Thoracic aorta (tissue), 2 donors: ENCODE results near the gene MUC5B. TPM values are rescaled to one million over a fixed set of nuclear protein-coding genes. Genes with fewer than 3 reads are reported as not detected.

Source experiments
- ATAC-seq: fragments of 150-250 bp; one replicate; pipeline ENCODE4 v1.8.0; 2017; ENCODE audit warnings: low read depth; ENCODE audit not compliant: insufficient number of reproducible peaks, low FRiP score
- DNase-seq: peaks from one replicate; pipeline ENCODE4 v3.0.0-alpha.2; 2020; ENCODE audit warnings: low spot score
- H3K27ac ChIP-seq, 2 donors: fragments of 200-600 bp; sonication (generic); 1 replicate in 1 of 2; 2 replicates in 1 of 2; pipeline ENCODE4 v1.5.1; 2016; ENCODE audit warnings: mild to moderate bottlenecking in 2 of 2, moderate library complexity in 2 of 2
- H3K27me3 ChIP-seq: fragments of 200-600 bp; sonication (generic); replicated peaks from 2 replicates; pipeline ENCODE4 v1.6.0; 2016; ENCODE audit warnings: mild to moderate bottlenecking; ENCODE audit not compliant: insufficient read depth
- H3K36me3 ChIP-seq: fragments of 200-600 bp; sonication (generic); one replicate; pipeline ENCODE4 v1.5.1; 2016
- H3K4me1 ChIP-seq, 2 donors: fragments of 200-600 bp; sonication (generic); 1 replicate in 1 of 2; 2 replicates in 1 of 2; pipeline versions ENCODE4 v1.5.1 to v1.6.0; 2016; ENCODE audit warnings: low read depth in 2 of 2, mild to moderate bottlenecking in 1 of 2; ENCODE audit not compliant: control insufficient read depth in 1 of 2
- H3K4me3 ChIP-seq: fragments of 200-600 bp; sonication (generic); 2 replicates; pipeline ENCODE4 v1.5.1; 2016; ENCODE audit warnings: mild to moderate bottlenecking
- H3K9me3 ChIP-seq: fragments of 200-600 bp; sonication (generic); 2 replicates; pipeline ENCODE4 v1.5.1; 2016
- total RNA-seq, 2 donors: library from RNA; depleted of rRNA; stranded (reverse); fragments of >200 nt; gene quantifications; one replicate each; pipeline versions ENCODE4 v1.1.0 to v1.2.3, GENCODE V29; 2016
- TF ChIP-seq, protein P1 (sequence below): fragments of 200-600 bp; sonication (generic); IDR thresholded peaks from one replicate; pipeline ENCODE4 v1.5.1; 2019; ENCODE audit warnings: antibody characterized with exemption

The MUC5B gene
- total RNA-seq, 2 donors from 2014 or later: not detected

DNA sequence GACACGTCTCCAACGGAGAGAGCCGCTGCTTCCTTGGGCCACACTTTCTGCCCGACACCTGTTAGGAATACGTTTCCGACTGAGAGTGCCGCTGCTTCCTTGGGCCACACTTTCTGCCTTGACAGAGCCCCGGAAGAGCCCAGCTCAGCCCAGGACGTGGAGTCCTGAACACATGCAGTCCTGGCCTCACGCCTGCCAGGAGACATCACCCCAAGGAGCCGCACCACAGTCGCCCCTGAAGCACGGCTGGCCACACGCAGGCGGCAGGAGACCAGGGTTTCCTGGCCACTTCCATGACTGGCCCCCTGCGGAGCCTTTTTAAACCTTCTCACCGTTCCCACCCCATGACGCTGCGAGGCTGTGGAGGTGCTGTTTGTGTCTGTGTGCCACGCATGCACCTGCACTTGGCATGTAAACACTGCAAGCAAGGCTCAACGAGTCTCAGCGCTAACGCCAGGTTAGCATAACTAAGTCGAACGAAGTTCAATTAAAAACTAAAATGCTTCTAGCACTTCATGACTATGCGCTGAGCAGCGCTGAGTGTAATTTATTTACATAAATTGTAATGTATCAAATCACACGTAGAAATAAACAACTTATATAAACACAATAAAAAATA lies 77.8 kb downstream of the MUC5B start:
- TF ChIP-seq, protein P1, sequence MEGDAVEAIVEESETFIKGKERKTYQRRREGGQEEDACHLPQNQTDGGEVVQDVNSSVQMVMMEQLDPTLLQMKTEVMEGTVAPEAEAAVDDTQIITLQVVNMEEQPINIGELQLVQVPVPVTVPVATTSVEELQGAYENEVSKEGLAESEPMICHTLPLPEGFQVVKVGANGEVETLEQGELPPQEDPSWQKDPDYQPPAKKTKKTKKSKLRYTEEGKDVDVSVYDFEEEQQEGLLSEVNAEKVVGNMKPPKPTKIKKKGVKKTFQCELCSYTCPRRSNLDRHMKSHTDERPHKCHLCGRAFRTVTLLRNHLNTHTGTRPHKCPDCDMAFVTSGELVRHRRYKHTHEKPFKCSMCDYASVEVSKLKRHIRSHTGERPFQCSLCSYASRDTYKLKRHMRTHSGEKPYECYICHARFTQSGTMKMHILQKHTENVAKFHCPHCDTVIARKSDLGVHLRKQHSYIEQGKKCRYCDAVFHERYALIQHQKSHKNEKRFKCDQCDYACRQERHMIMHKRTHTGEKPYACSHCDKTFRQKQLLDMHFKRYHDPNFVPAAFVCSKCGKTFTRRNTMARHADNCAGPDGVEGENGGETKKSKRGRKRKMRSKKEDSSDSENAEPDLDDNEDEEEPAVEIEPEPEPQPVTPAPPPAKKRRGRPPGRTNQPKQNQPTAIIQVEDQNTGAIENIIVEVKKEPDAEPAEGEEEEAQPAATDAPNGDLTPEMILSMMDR: no peak
- no peaks in the 10 kb centered on the region for H3K27me3 ChIP-seq
- H3K9me3 ChIP-seq: no peaks in the 10 kb centered on the region
- DNase-seq (no peak), ATAC-seq (no peak)
- peaks cover 18 to 57% of the 10 kb centered on the region in 2 donors for H3K4me1 ChIP-seq
- H3K36me3 ChIP-seq: peaks cover 12% of the 10 kb centered on the region
- H3K27ac ChIP-seq: no peak overlapping the region
- no peak overlapping the region for H3K4me3 ChIP-seq

DNA sequence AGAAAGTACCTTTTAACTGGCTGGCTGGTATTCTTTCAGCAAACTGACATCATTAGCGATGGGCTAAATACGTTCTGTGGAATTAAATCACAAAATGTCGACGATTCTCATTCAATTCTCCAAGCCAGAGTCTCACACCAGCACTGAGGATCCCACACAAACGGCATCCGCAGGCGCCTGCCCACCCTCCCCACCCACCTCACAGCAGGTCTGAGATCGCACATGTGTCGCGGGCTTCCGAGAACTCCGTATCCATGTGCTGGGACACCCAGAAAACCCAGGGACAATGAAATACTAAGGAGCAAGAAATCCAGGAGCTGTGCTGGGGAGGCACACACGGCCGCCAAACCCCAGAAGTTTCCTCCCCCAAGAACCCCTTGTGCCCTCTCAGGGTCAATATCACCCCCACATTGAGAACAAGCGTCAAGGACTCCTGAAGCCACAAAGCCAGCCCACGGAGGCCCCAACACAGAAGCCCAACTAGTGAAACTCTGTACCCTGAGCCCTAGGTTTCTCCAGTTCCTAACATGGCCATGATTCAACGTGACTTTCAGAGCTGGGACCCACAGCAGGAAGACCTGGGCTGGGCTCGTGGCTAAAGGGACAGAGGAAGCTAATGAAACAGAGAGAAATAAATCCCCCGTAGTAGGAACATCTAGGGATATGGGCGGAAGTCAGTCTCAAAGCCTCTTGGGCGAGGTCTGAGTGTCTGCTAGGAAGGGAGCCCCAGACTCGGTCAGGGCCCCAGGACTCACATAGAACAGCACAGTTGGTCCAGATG lies 78.5 kb downstream of the MUC5B start:
- no peak overlapping the region for H3K27ac ChIP-seq
- no peaks in the 10 kb centered on the region for H3K27me3 ChIP-seq
- DNase-seq (no peak), ATAC-seq (no peak)
- H3K9me3 ChIP-seq: no peaks in the 10 kb centered on the region
- H3K36me3 ChIP-seq: peaks cover 11% of the 10 kb centered on the region
- TF ChIP-seq, protein P1: no peak
- peaks cover 18 to 57% of the 10 kb centered on the region in 2 donors for H3K4me1 ChIP-seq
- H3K4me3 ChIP-seq: no peak overlapping the region

DNA sequence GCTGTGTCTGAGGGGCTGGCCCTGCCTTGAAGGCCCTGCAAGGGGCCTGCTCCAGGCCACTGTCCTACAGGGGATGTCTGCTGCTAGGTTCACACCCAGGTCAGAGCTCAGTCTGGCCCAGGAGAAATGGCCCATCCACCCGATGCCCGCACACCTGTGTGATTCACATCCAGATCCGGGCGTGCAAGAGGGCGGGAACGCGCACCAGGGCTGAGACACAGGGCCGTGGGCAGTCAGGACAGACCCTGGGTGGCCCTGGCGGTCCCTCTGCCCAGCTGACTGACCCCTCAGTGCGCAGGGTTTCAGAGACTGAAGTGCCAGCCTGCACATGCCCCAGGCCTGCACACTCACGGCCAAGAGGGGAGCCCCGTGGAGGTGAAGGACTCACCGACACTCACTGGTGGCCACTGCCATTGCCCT lies 79.2 kb downstream of the MUC5B start:
- Histone ChIP-seq H3K27me3 (no peaks in the 10 kb centered on the region), H3K9me3 (no peaks in the 10 kb centered on the region), H3K36me3 (peaks cover 11% of the 10 kb centered on the region), H3K27ac (no peak overlapping the region), H3K4me1 (peaks cover 20 to 63% of the 10 kb centered on the region in 2 donors), H3K4me3 (no peak overlapping the region)
- no peak for DNase-seq
- TF ChIP-seq, protein P1: no peak
- no peak for ATAC-seq

DNA sequence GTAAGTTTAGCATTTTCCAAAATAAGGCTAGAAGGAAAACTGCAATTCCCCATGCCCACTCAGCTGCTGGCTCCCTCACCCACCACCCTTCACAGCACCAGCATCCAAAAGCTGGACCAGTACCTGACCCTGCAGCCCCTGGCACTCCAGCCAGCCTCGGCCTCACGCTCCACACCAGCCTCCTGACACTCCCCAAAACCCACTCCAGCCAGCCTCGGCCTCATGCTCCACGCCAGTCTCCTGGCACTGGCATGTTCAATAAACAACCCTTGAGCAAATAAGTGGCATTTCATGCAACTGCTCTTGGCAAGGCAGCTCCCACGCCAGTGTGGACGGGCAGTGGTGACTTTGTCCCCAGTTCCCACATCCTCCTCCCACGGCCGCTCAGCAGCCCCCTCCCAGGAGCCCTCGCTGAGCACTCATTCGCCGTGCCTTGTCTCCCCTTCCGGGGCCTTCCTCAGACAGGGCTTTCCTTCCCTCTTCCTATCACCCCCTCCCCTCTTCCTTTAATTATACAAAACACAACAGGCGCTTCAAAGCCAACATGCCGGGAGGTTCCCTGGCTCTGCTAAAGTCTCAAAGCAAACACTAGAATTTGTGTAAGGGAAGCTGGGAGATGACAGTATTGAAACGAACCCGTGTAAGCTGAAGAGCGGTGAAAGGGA lies 79.7 kb downstream of the MUC5B start:
- TF ChIP-seq, protein P1: no peak
- peaks cover 26 to 68% of the 10 kb centered on the region in 2 donors for H3K4me1 ChIP-seq
- no peak overlapping the region for H3K27ac ChIP-seq
- no peak overlapping the region for H3K4me3 ChIP-seq
- peaks cover 6% of the 10 kb centered on the region for H3K36me3 ChIP-seq
- H3K9me3 ChIP-seq: no peaks in the 10 kb centered on the region
- ATAC-seq: no peak
- no peaks in the 10 kb centered on the region for H3K27me3 ChIP-seq
- DNase-seq: no peak
